Astrocyte (in vitro differentiated cells and primary cell): Measurements from ENCODE around the gene FGGY. TPM values are rescaled to one million over a fixed set of nuclear protein-coding genes. Genes with fewer than 3 reads are reported as not detected.
A peak's percentile ranks its signal among the peaks of the same experiment; 100 is the strongest.

Experiments
- DNase-seq: peaks from one replicate; pipeline ENCODE4 v3.0.0-alpha.2; 2010; ENCODE audit warnings: low read depth
- FAIRE-seq: peaks from 2 replicates; lab custom pipeline; 2011; peaks lifted over from hg19 to GRCh38; lab: Jason Lieb, UNC
- H2AFZ ChIP-seq: 2 replicates; pipeline ENCODE4 v1.6.0; 2012; ENCODE audit warnings: low read depth, low read length, inconsistent platforms
- H3K27ac ChIP-seq: 2 replicates; pipeline ENCODE4 v1.5.1; 2011; ENCODE audit warnings: low read depth, low read length, inconsistent platforms
- H3K27me3 ChIP-seq: 2 replicates; pipeline ENCODE4 v1.6.0; 2011; ENCODE audit warnings: low read length, inconsistent platforms; ENCODE audit not compliant: insufficient read depth
- H3K36me3 ChIP-seq: 2 replicates; pipeline ENCODE4 v1.5.1; 2011; ENCODE audit warnings: low read length, inconsistent platforms; ENCODE audit not compliant: insufficient read depth
- H3K4me1 ChIP-seq: 2 replicates; pipeline ENCODE4 v1.5.1; 2011; ENCODE audit warnings: low read length, inconsistent platforms; ENCODE audit not compliant: insufficient read depth
- H3K4me2 ChIP-seq: 2 replicates; pipeline ENCODE4 v1.6.0; 2012; ENCODE audit warnings: low read length, inconsistent platforms
- H3K4me3 ChIP-seq: 2 replicates; pipeline ENCODE4 v1.5.1; 2011; ENCODE audit warnings: low read depth, mild to moderate bottlenecking, low read length, inconsistent platforms; ENCODE audit not compliant: insufficient read depth
- H3K79me2 ChIP-seq: 2 replicates; pipeline ENCODE4 v1.6.0; 2012; ENCODE audit warnings: mild to moderate bottlenecking, low read length, inconsistent platforms; ENCODE audit not compliant: insufficient read depth
- H3K9ac ChIP-seq: 2 replicates; pipeline ENCODE4 v1.6.0; 2012; ENCODE audit warnings: mild to moderate bottlenecking, low read length, inconsistent platforms
- H3K9me3 ChIP-seq: 2 replicates; pipeline ENCODE4 v1.5.1; 2012; ENCODE audit warnings: low read depth, mild to moderate bottlenecking, low read length, inconsistent platforms; ENCODE audit not compliant: insufficient read depth
- H4K20me1 ChIP-seq: 2 replicates; pipeline ENCODE4 v1.6.0; 2012; ENCODE audit warnings: low read length, inconsistent platforms; ENCODE audit not compliant: insufficient read depth
- H3K27ac Mint-ChIP-seq: one replicate; pipeline ENCODE4 v1.8.0; 2021; ENCODE audit warnings: mild to moderate bottlenecking, mixed read lengths; ENCODE audit not compliant: unreplicated experiment
- H3K27me3 Mint-ChIP-seq: one replicate; pipeline ENCODE4 v1.8.0; 2021; ENCODE audit warnings: low read depth, mixed read lengths; ENCODE audit not compliant: unreplicated experiment
- H3K36me3 Mint-ChIP-seq: one replicate; pipeline ENCODE4 v1.8.0; 2021; ENCODE audit warnings: low read depth, mixed read lengths; ENCODE audit not compliant: unreplicated experiment
- H3K4me1 Mint-ChIP-seq: one replicate; pipeline ENCODE4 v1.8.0; 2021; ENCODE audit warnings: low read depth, mixed read lengths; ENCODE audit not compliant: unreplicated experiment
- H3K4me3 Mint-ChIP-seq: one replicate; pipeline ENCODE4 v1.8.0; 2021; ENCODE audit warnings: mild to moderate bottlenecking, moderate library complexity, mixed read lengths; ENCODE audit not compliant: unreplicated experiment
- H3K9me3 Mint-ChIP-seq: one replicate; pipeline ENCODE4 v1.8.0; 2021; ENCODE audit warnings: mild to moderate bottlenecking, mixed read lengths; ENCODE audit not compliant: unreplicated experiment
- EZH2 ChIP-seq: IDR thresholded peaks from 2 replicates; pipeline ENCODE4 v1.6.1; 2012; ENCODE audit warnings: mild to moderate bottlenecking, low read length, inconsistent platforms; ENCODE audit not compliant: insufficient read depth
- total RNA-seq: library from RNA; stranded (reverse); gene quantifications from 2 replicates; pipeline ENCODE4 v1.2.1, GENCODE V29; 2021
- TF ChIP-seq, protein P1 (sequence below): IDR thresholded peaks from 2 replicates; pipeline ENCODE4 v1.5.1; 2011; ENCODE audit warnings: low read depth, mild to moderate bottlenecking, inconsistent platforms, low read length, moderate library complexity; ENCODE audit not compliant: insufficient read depth

FGGY gene
- total RNA-seq, 1 donor from 2014 or later, result 6.8 TPM

DNA sequence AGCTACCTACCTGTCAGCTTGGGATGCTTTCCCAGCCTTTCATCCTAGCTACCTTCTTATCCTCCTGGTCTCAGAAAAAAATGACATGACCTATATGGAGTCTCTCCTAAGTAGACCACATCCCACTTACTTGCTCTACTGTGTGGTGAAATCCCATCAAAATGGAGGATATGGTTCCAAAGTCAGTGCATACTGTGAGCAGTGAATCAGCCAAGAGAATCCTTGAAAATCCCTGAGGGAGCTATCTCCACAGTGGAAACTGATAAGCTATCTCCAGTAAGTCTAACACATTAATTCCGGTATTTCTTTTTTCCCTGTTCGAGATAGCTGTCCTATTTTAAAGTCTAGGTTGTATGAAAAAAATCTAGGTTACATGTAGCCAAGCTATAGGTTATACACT lies 189.7 kb downstream of the FGGY start:
- Mint-ChIP-seq H3K36me3 (no peaks in the 10 kb centered on the region), H3K27ac (no peak overlapping the region), H3K4me3 (no peak overlapping the region), H3K4me1 (peaks cover 20% of the 10 kb centered on the region), H3K9me3 (peaks cover 2% of the 10 kb centered on the region), H3K27me3 (no peaks in the 10 kb centered on the region)
- no peaks in the 10 kb centered on the region for H3K36me3 ChIP-seq
- TF ChIP-seq, protein P1, sequence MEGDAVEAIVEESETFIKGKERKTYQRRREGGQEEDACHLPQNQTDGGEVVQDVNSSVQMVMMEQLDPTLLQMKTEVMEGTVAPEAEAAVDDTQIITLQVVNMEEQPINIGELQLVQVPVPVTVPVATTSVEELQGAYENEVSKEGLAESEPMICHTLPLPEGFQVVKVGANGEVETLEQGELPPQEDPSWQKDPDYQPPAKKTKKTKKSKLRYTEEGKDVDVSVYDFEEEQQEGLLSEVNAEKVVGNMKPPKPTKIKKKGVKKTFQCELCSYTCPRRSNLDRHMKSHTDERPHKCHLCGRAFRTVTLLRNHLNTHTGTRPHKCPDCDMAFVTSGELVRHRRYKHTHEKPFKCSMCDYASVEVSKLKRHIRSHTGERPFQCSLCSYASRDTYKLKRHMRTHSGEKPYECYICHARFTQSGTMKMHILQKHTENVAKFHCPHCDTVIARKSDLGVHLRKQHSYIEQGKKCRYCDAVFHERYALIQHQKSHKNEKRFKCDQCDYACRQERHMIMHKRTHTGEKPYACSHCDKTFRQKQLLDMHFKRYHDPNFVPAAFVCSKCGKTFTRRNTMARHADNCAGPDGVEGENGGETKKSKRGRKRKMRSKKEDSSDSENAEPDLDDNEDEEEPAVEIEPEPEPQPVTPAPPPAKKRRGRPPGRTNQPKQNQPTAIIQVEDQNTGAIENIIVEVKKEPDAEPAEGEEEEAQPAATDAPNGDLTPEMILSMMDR, result no peak
- TF ChIP-seq EZH2, result no peak
- H3K9ac ChIP-seq, result no peak overlapping the region
- no peaks in the 10 kb centered on the region for H3K79me2 ChIP-seq
- FAIRE-seq (no peak), DNase-seq (peak; percentile 52)
- H3K27me3 ChIP-seq, result no peaks in the 10 kb centered on the region
- no peaks in the 10 kb centered on the region for H3K9me3 ChIP-seq
- peaks cover 3% of the 10 kb centered on the region for H3K4me1 ChIP-seq
- H3K4me2 ChIP-seq, result no peak overlapping the region
- no peak overlapping the region for H3K4me3 ChIP-seq
- H4K20me1 ChIP-seq, result no peaks in the 10 kb centered on the region
- H2AFZ ChIP-seq, result no peak overlapping the region
- H3K27ac ChIP-seq, result no peak overlapping the region

DNA sequence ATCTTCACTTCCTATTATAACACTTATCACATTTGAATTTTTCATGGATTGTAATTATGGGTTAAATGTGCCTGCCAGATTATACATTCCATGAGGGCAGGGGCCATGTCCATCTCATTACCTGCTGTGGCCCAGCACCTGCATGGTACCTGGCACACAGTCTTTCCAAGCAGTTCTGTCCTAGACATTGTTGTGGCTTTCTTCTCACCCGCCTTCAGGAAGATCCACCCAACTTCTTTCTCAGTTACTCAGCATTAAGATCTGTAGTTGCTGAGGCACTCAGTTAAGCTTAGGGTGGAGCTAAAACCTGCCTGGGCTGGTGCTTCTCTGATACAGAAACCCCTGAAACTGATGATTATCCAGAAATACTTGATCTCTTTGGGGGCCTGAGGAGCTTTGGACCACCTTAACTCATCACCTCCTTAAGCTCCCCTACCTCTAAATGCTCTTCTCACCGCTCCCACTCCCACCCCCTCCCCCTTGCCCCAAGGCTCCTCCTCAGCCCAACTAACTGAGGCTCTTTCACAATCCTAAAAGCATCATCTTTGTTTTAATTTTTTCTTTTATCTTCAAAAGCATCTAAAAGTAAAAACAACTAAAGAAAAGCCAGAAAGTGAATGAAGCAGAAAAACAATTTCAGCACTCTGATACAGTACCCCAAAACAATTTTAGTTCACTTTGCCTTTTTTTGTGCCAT lies 190.6 kb downstream of the FGGY start:
- H3K9me3 ChIP-seq, result no peaks in the 10 kb centered on the region
- Mint-ChIP-seq H3K4me3 (no peak overlapping the region), H3K27ac (no peak overlapping the region), H3K36me3 (no peaks in the 10 kb centered on the region), H3K4me1 (peaks cover 20% of the 10 kb centered on the region), H3K27me3 (no peaks in the 10 kb centered on the region), H3K9me3 (peaks cover 2% of the 10 kb centered on the region)
- no peak overlapping the region for H3K27ac ChIP-seq
- H3K4me3 ChIP-seq, result no peak overlapping the region
- TF ChIP-seq EZH2, result no peak
- TF ChIP-seq, protein P1, result no peak
- no peaks in the 10 kb centered on the region for H3K27me3 ChIP-seq
- H4K20me1 ChIP-seq, result no peaks in the 10 kb centered on the region
- H3K4me1 ChIP-seq, result peaks cover 3% of the 10 kb centered on the region
- no peak overlapping the region for H3K9ac ChIP-seq
- no peaks in the 10 kb centered on the region for H3K79me2 ChIP-seq
- H2AFZ ChIP-seq, result no peak overlapping the region
- FAIRE-seq (no peak), DNase-seq (peak; percentile 66)
- no peaks in the 10 kb centered on the region for H3K36me3 ChIP-seq
- H3K4me2 ChIP-seq, result peak overlapping the region; percentile 3

DNA sequence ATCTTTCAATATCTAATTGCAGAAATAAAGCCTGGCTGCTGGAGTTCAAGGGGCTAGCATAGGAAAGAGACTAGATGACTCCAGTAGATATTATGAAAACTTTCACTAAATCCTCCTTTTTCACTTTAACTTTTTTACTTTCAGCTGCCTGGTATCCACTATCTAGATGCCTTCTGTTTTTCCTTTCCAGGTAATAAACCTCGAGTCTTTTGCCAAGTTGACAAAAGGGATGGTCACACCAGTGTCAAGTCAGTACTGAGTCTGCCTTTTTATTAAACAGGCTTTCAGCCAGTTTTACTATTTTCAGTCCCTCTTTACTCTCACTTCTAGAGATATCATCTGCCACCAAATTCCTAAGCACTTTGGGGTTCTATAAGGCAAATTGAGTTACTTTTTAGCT lies 195.6 kb downstream of the FGGY start:
- Histone ChIP-seq H3K27ac (no peak overlapping the region), H3K4me3 (no peak overlapping the region), H3K9me3 (no peaks in the 10 kb centered on the region), H4K20me1 (no peaks in the 10 kb centered on the region), H3K79me2 (no peaks in the 10 kb centered on the region), H3K36me3 (no peaks in the 10 kb centered on the region), H3K27me3 (no peaks in the 10 kb centered on the region), H3K9ac (no peak overlapping the region), H2AFZ (no peak overlapping the region), H3K4me1 (no peaks in the 10 kb centered on the region), H3K4me2 (no peak overlapping the region)
- Mint-ChIP-seq H3K36me3 (no peaks in the 10 kb centered on the region), H3K4me1 (no peaks in the 10 kb centered on the region), H3K27me3 (no peaks in the 10 kb centered on the region), H3K4me3 (no peak overlapping the region), H3K27ac (no peak overlapping the region), H3K9me3 (peaks cover 11% of the 10 kb centered on the region)
- FAIRE-seq (no peak), DNase-seq (no peak)
- TF ChIP-seq, protein P1, result no peak
- TF ChIP-seq EZH2, result no peak
